Measurements from ENCODE around the gene TMBIM4.
"Not testable (repeated sequence)": the region's sequence is repeated elsewhere in the genome, so short reads cannot be mapped to it uniquely, and the experiment has no call there.

TMBIM4 gene

GRCh38 chr12:66169221-66170170, at the start of gene TMBIM4:
Gene TMBIM4, minus strand, starts transcription at chr12:66169996. Its CDS starts 45 bp downstream, at chr12:66169951.
- peak in 1 of 2 experiments; percentile 29 for DNase-seq

GRCh38 chr12:66217342-66217917, 47.6 kb upstream of the TMBIM4 start:
- DNase-seq = no peak

- DNase-seq = not testable (repeated sequence)
Observed at GRCh38 chr12:66213011-66213410, 43.2 kb upstream of the TMBIM4 start.

- DNase-seq = not testable (repeated sequence)
Observed at GRCh38 chr12:66211573-66211972, 41.8 kb upstream of the TMBIM4 start.

GRCh38 chr12:66210840-66211239, 41.0 kb upstream of the TMBIM4 start:
- no peak for DNase-seq

- no peak for DNase-seq
Observed at GRCh38 chr12:66206141-66206540, 36.3 kb upstream of the TMBIM4 start.

GRCh38 chr12:66203820-66204219, 34.0 kb upstream of the TMBIM4 start:
- DNase-seq = no peak

GRCh38 chr12:66199831-66200509, 30.2 kb upstream of the TMBIM4 start:
- DNase-seq = no peak

GRCh38 chr12:66199141-66199540, 29.3 kb upstream of the TMBIM4 start:
- no peak for DNase-seq

GRCh38 chr12:66197495-66197921, 27.7 kb upstream of the TMBIM4 start:
- DNase-seq = no peak

GRCh38 chr12:66196806-66197205, 27.0 kb upstream of the TMBIM4 start:
- no peak for DNase-seq

- no peak for DNase-seq
Observed at GRCh38 chr12:66195242-66195641, 25.4 kb upstream of the TMBIM4 start.

- no peak for DNase-seq
Observed at GRCh38 chr12:66194122-66194521, 24.3 kb upstream of the TMBIM4 start.

- DNase-seq = no peak
Observed at GRCh38 chr12:66191547-66192126, 21.8 kb upstream of the TMBIM4 start.

- no peak for DNase-seq
Observed at GRCh38 chr12:66190519-66191370, 20.9 kb upstream of the TMBIM4 start.

GRCh38 chr12:66189889-66190288, 20.1 kb upstream of the TMBIM4 start:
- DNase-seq = no peak

- DNase-seq = no peak
Observed at GRCh38 chr12:66189486-66189843, 19.7 kb upstream of the TMBIM4 start.

GRCh38 chr12:66188584-66189485, 19.0 kb upstream of the TMBIM4 start, which contains the start of gene IRAK3:
Gene IRAK3, plus strand, starts transcription at chr12:66189214. Its CDS starts 86 bp downstream, at chr12:66189300.
- DNase-seq = no peak

GRCh38 chr12:66187821-66188220, 18.0 kb upstream of the TMBIM4 start:
- no peak for DNase-seq

GRCh38 chr12:66187036-66187435, 17.2 kb upstream of the TMBIM4 start:
- no peak for DNase-seq

- DNase-seq = not testable (repeated sequence)
Observed at GRCh38 chr12:66184822-66185221, 15.0 kb upstream of the TMBIM4 start.

All from cerebellar nuclear complex (tissue), 1 donor.